CD4-positive, alpha-beta T cell treated with Interleukin-12 subunit alpha and Interleukin-12 subunit beta, for 1 hour (primary cell): ENCODE measurements around the gene VPREB3.

Experiments used
- DNase-seq: peaks from one replicate; pipeline ENCODE4 v3.0.0-alpha.2; 2020

Gene VPREB3

GRCh38 chr22:23722724-23723123 lies 31.5 kb downstream of the VPREB3 start:
- no peak for DNase-seq

- DNase-seq, result no peak
Observed at GRCh38 chr22:23722160-23722559, 32.1 kb downstream of the VPREB3 start.

- no peak for DNase-seq
Observed at GRCh38 chr22:23720855-23721254, 33.4 kb downstream of the VPREB3 start.

- DNase-seq, result no peak
Observed at GRCh38 chr22:23718371-23719165, 35.7 kb downstream of the VPREB3 start.

- DNase-seq, result peak; percentile 86
Observed at GRCh38 chr22:23716811-23717801, 37.1 kb downstream of the VPREB3 start.

GRCh38 chr22:23715806-23716375 lies 38.3 kb downstream of the VPREB3 start:
- no peak for DNase-seq

GRCh38 chr22:23714596-23715578 lies 39.3 kb downstream of the VPREB3 start:
- DNase-seq, result no peak

- no peak for DNase-seq
Observed at GRCh38 chr22:23713696-23714595, 40.3 kb downstream of the VPREB3 start.

GRCh38 chr22:23712256-23712655 lies 42.0 kb downstream of the VPREB3 start:
- no peak for DNase-seq

GRCh38 chr22:23709107-23709506 lies 45.1 kb downstream of the VPREB3 start:
- no peak for DNase-seq

- no peak for DNase-seq
Observed at GRCh38 chr22:23708270-23708669, 46.0 kb downstream of the VPREB3 start.

- DNase-seq, result no peak
Observed at GRCh38 chr22:23705358-23705757, 48.9 kb downstream of the VPREB3 start.

- DNase-seq, result no peak
Observed at GRCh38 chr22:23704829-23705228, 49.4 kb downstream of the VPREB3 start.

GRCh38 chr22:23704062-23704461 lies 50.2 kb downstream of the VPREB3 start:
- DNase-seq, result no peak
